GM18526 (cell line): ENCODE results near the gene NOD2.

Source experiments
- POLR2A ChIP-seq: IDR thresholded peaks from 3 replicates; pipeline ENCODE4 v1.6.1; 2011; ENCODE audit not compliant: insufficient read length; ENCODE audit errors: extremely low read depth

NOD2 gene

GRCh38 chr16:50733468-50733867, 40.1 kb downstream of the NOD2 start:
- TF ChIP-seq POLR2A = no peak

GRCh38 chr16:50735629-50736122, 42.3 kb downstream of the NOD2 start:
- no peak for TF ChIP-seq POLR2A

GRCh38 chr16:50736448-50736847, 43.0 kb downstream of the NOD2 start:
- no peak for TF ChIP-seq POLR2A

- no peak for TF ChIP-seq POLR2A
Observed at GRCh38 chr16:50737420-50737959, 44.1 kb downstream of the NOD2 start.

GRCh38 chr16:50739031-50739430, 45.6 kb downstream of the NOD2 start:
- TF ChIP-seq POLR2A = no peak

GRCh38 chr16:50740736-50741135, 47.3 kb downstream of the NOD2 start:
- TF ChIP-seq POLR2A = no peak

- peak; percentile 28 for TF ChIP-seq POLR2A
Observed at GRCh38 chr16:50741225-50741780, 47.9 kb downstream of the NOD2 start.

- peak; percentile 58 for TF ChIP-seq POLR2A
Observed at GRCh38 chr16:50741781-50742575, 48.6 kb downstream of the NOD2 start, which contains the start of gene CYLD. Gene CYLD, plus strand, starts transcription at chr16:50742086. Its CDS starts 7,613 bp downstream, at chr16:50749699.

- no peak for TF ChIP-seq POLR2A
Observed at GRCh38 chr16:50742576-50743200, 49.3 kb downstream of the NOD2 start.

- TF ChIP-seq POLR2A = no peak
Observed at GRCh38 chr16:50743581-50744225, 50.3 kb downstream of the NOD2 start.

GRCh38 chr16:50744881-50745280, 51.5 kb downstream of the NOD2 start:
- no peak for TF ChIP-seq POLR2A

GRCh38 chr16:50745940-50746339, 52.5 kb downstream of the NOD2 start:
- TF ChIP-seq POLR2A = no peak

GRCh38 chr16:50747207-50747956, 54.0 kb downstream of the NOD2 start:
- TF ChIP-seq POLR2A = no peak

- TF ChIP-seq POLR2A = no peak
Observed at GRCh38 chr16:50751528-50751927, 58.1 kb downstream of the NOD2 start.
